Kidney (tissue), 14 donors: ENCODE data around the gene SLCO3A1. TPM values are rescaled to one million over a fixed set of nuclear protein-coding genes. Genes with fewer than 3 reads are reported as not detected.

Experiments used
- DNase-seq, 5 donors: peaks; one replicate each; pipeline ENCODE4 v3.0.0-alpha.2; 2013 to 2020
- FAIRE-seq: peaks from 2 replicates; lab custom pipeline; 2012; peaks lifted over from hg19 to GRCh38; lab: Jason Lieb, UNC
- H3K27ac ChIP-seq, 2 donors: one replicate each; pipeline ENCODE4 v1.7.0; 2013; ENCODE audit warnings: low read depth in 2 of 2, low read length in 2 of 2, inconsistent platforms in 1 of 2
- H3K27me3 ChIP-seq: one replicate; pipeline ENCODE4 v1.7.1; 2013; ENCODE audit warnings: low read length, inconsistent platforms; ENCODE audit not compliant: control insufficient read depth, insufficient read depth
- H3K36me3 ChIP-seq, 3 donors: one replicate each; pipeline versions ENCODE4 v1.7.0 to v1.7.1; 2013; ENCODE audit warnings: low read length in 3 of 3, control low read depth in 1 of 3, inconsistent platforms in 1 of 3; ENCODE audit not compliant: insufficient read depth in 3 of 3, control insufficient read depth in 2 of 3
- H3K4me1 ChIP-seq, 3 donors: one replicate each; pipeline versions ENCODE4 v1.7.0 to v1.7.1; 2013; ENCODE audit warnings: low read length in 3 of 3, inconsistent platforms in 1 of 3, low read depth in 1 of 3; ENCODE audit not compliant: control insufficient read depth in 2 of 3, insufficient read depth in 2 of 3
- H3K4me3 ChIP-seq, 3 donors: one replicate each; pipeline versions ENCODE4 v1.7.0 to v1.8.1; 2013; ENCODE audit warnings: low read length in 3 of 3, control low read depth in 1 of 3, inconsistent platforms in 1 of 3
- H3K9ac ChIP-seq, 3 donors: one replicate each; pipeline versions ENCODE4 v1.7.0 to v1.7.1; 2013; ENCODE audit warnings: low read length in 3 of 3, control low read depth in 1 of 3, inconsistent platforms in 1 of 3
- H3K9me3 ChIP-seq, 3 donors: one replicate each; pipeline versions ENCODE4 v1.7.0 to v1.7.1; 2013; ENCODE audit warnings: low read length in 3 of 3, control low read depth in 1 of 3, inconsistent platforms in 1 of 3; ENCODE audit not compliant: control insufficient read depth in 2 of 3, insufficient read depth in 1 of 3
- CTCF ChIP-seq: IDR thresholded peaks from 3 replicates; pipeline ENCODE4 v1.5.1; 2012; ENCODE audit warnings: mild to moderate bottlenecking, moderate library complexity, borderline replicate concordance; ENCODE audit not compliant: insufficient read depth; ENCODE audit errors: extremely low read depth
- intact Hi-C: fragments of 100-400 bp; cut with DNase I; formaldehyde crosslinking; loops from one replicate; pipeline ENCODE4 v1.11.1; 2022
- polyA plus RNA-seq: library from polyadenylated mRNA; stranded (reverse); fragments of 350-450 nt; fragmentation: Illumina TruSeq; extraction: RNeasy Lipid Tissue Mini Kit (QIAGEN cat#74804); gene quantifications from one replicate; pipeline ENCODE4 v1.2.3, GENCODE V29; 2014; ENCODE audit warnings: low read depth, low replicate concordance; ENCODE audit not compliant: insufficient read depth
- total RNA-seq: library from RNA; stranded (reverse); fragmentation: NEBNext Ultra II Directional; extraction: Animal tissue kit (Norgen Biotek cat#: 25700); gene quantifications from one replicate; pipeline ENCODE4 v1.2.1, GENCODE V29; 2021
- donor health status: control.
- donor health status: control.
- donor health status: control.
- donor health status: control.
- donor health status: control.
- donor health status: DM: yes; HTN: yes; CAD: no.
- donor health status: Normal renal cell carcinoma (clear cell type).

Gene SLCO3A1
- total and polyA plus RNA-seq, 2 donors from 2014 or later, result 12.8 to 59.4 TPM

- intact Hi-C loops, result no loop called here
- TF ChIP-seq CTCF, result no peak
- no peaks in the 10 kb centered on the region for H3K27me3 ChIP-seq
- H3K4me1 ChIP-seq, result peaks cover 0 to 2% (median 0%) of the 10 kb centered on the region in 3 donors
- no peak overlapping the region for H3K27ac ChIP-seq
- FAIRE-seq, result no peak
- no peaks in the 10 kb centered on the region for H3K9me3 ChIP-seq
- no peaks in the 10 kb centered on the region for H3K36me3 ChIP-seq
- peak in 1 of 5 donors; percentile 28 for DNase-seq
- H3K9ac ChIP-seq, result no peak overlapping the region
- H3K4me3 ChIP-seq, result no peak overlapping the region
Observed at GRCh38 chr15:91975241-91975978, 121.9 kb downstream of the SLCO3A1 start.

- no peak for FAIRE-seq
- intact Hi-C loops, result no loop called here
Observed at GRCh38 chr15:91976966-91977365, 123.5 kb downstream of the SLCO3A1 start.

DNA sequence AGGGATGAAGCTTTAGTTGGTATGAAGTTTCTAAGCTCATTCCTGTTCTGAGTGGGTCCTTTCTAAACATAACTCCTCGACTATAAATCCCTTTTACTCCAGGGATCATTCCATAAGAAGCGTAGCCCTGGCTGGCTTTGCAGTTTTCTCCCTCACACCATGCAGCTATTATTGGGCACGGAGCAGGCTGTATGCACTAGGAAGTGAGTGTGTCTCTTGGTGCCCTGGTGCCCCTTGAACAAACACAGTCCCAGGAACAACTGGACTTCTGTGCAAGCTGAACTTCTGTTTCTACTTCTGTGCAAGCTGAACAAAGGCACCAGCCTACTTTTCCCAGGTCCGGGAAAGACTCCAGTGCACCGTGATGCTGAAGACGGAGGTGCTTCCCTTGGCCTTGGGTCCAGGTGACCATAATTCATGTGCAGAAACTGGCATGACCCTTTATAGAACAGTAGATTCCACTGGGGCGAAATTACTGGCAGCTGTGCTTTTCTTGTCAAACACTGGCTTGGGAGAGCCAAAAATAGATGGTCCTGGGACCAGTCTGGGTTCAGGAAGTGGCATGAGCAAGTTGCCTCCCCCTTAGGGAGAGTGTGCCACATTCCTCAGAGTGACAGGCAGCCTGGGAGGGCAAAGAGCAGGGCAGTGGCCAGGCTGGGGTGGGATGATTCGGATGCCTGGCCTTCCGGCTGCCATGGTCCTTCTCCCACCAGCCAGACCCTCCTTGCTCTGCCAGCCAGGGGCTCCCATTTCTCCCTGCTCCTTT, 127.2 kb downstream of the SLCO3A1 start:
- no peaks in the 10 kb centered on the region for H3K9me3 ChIP-seq
- no peaks in the 10 kb centered on the region for H3K4me1 ChIP-seq
- TF ChIP-seq CTCF, result no peak
- FAIRE-seq, result no peak
- intact Hi-C loops, result loop anchor here (10.0 kb wide), 1 partner anchor 126 kb away; the partner anchor contains the start of gene SLCO3A1
- no peaks in the 10 kb centered on the region for H3K36me3 ChIP-seq
- H3K27ac ChIP-seq, result no peak overlapping the region
- no peak for DNase-seq
- H3K4me3 ChIP-seq, result no peak overlapping the region
- no peaks in the 10 kb centered on the region for H3K27me3 ChIP-seq
- no peak overlapping the region for H3K9ac ChIP-seq

More at GRCh38 chr15:91976966-91977365, 123.5 kb downstream of the SLCO3A1 start:
- Histone ChIP-seq H3K36me3 (no peaks in the 10 kb centered on the region), H3K27me3 (no peaks in the 10 kb centered on the region), H3K9ac (no peak overlapping the region), H3K4me3 (no peak overlapping the region), H3K9me3 (no peaks in the 10 kb centered on the region), H3K4me1 (peaks cover 0 to 2% (median 0%) of the 10 kb centered on the region in 3 donors), H3K27ac (no peak overlapping the region)
- no peak for TF ChIP-seq CTCF
- no peak for DNase-seq
